Measurements from ENCODE around the gene GARS1. TPM values are rescaled to one million over a fixed set of nuclear protein-coding genes. Genes with fewer than 3 reads are reported as not detected.
A peak's percentile ranks its signal among the peaks of the same experiment; 100 is the strongest.

The GARS1 gene
- total RNA-seq, 3 donors from 2014 or later (not counting 1 experiment from before 2014, with no cell fraction given) = 80.2 to 107 (median 92.4) TPM

- peaks cover 31 to 37% of the 10 kb centered on the region in 2 donors for H3K4me1 Mint-ChIP-seq
Measured at GRCh38 chr7:30598121-30598876, 3.6 kb downstream of the GARS1 start.

GRCh38 chr7:30604901-30605300, 10.2 kb downstream of the GARS1 start:
- TF ChIP-seq CTCF (IDR thresholded peaks at IDR 0.05) = no peak
- H3K27me3 Mint-ChIP-seq (ENCODE audit: low read depth in 2 of 2) = no peaks in the 10 kb centered on the region
- 85% methylated on average over 2 of the region's 3 CpGs for WGBS (ENCODE audit: insufficient coverage)
- no peak overlapping the region for H3K27ac Mint-ChIP-seq
- H3K4me3 Mint-ChIP-seq = no peak overlapping the region
- H3K4me1 Mint-ChIP-seq = no peaks in the 10 kb centered on the region
- peaks cover 39% of the 10 kb centered on the region for H3K36me3 Mint-ChIP-seq
- H3K9me3 ChIP-seq (ENCODE audit: control insufficient read depth, insufficient read depth, low read length) = no peaks in the 10 kb centered on the region
- H3K27ac ChIP-seq (ENCODE audit: low read length) = no peak overlapping the region
- intact Hi-C loops (cut with micrococcal nuclease) = no loop called here
- no peaks in the 10 kb centered on the region for H3K9me3 Mint-ChIP-seq
- no peak overlapping the region for H3K4me3 ChIP-seq (ENCODE audit: low read length)
- H3K4me1 ChIP-seq (ENCODE audit: control insufficient read depth, insufficient read depth, low read length) = no peaks in the 10 kb centered on the region
- peaks cover 76% of the 10 kb centered on the region for H3K36me3 ChIP-seq (ENCODE audit: control insufficient read depth, insufficient read depth, low read length)
- no peaks in the 10 kb centered on the region for H3K27me3 ChIP-seq (ENCODE audit: control insufficient read depth, insufficient read depth, low read length)
- no peak for ATAC-seq
- DNase-seq = no peak

More at GRCh38 chr7:30598121-30598876, 3.6 kb downstream of the GARS1 start:
- H3K9me3 ChIP-seq (ENCODE audit: control insufficient read depth, insufficient read depth, low read length) = no peaks in the 10 kb centered on the region
- H3K27me3 ChIP-seq (ENCODE audit: control insufficient read depth, insufficient read depth, low read length) = no peaks in the 10 kb centered on the region
- peaks cover 34% of the 10 kb centered on the region for H3K36me3 ChIP-seq (ENCODE audit: control insufficient read depth, insufficient read depth, low read length)
- no peak overlapping the region for H3K4me3 ChIP-seq (ENCODE audit: low read length)
- WGBS (ENCODE audit: insufficient coverage) = 96% methylated on average over 12 of the region's 13 CpGs
- Mint-ChIP-seq H3K27ac (no peak overlapping the region), H3K36me3 (peaks cover 9% of the 10 kb centered on the region), H3K9me3 (no peaks in the 10 kb centered on the region), H3K27me3 (ENCODE audit: low read depth in 2 of 2) (no peaks in the 10 kb centered on the region), H3K4me3 (no peak overlapping the region)
- TF ChIP-seq CTCF (IDR thresholded peaks at IDR 0.05) = no peak
- ATAC-seq (no peak), DNase-seq (no peak)
- H3K27ac ChIP-seq (ENCODE audit: low read length) = no peak overlapping the region
- H3K4me1 ChIP-seq (ENCODE audit: control insufficient read depth, insufficient read depth, low read length) = peaks cover 18% of the 10 kb centered on the region
- intact Hi-C loops (cut with micrococcal nuclease) = no loop called here

GRCh38 chr7:30605832-30606231, 11.2 kb downstream of the GARS1 start:
- peaks cover 76% of the 10 kb centered on the region for H3K36me3 ChIP-seq (ENCODE audit: control insufficient read depth, insufficient read depth, low read length)
- peaks cover 39% of the 10 kb centered on the region for H3K36me3 Mint-ChIP-seq

More at GRCh38 chr7:30605832-30606231, 11.2 kb downstream of the GARS1 start:
- no peaks in the 10 kb centered on the region for H3K4me1 ChIP-seq (ENCODE audit: control insufficient read depth, insufficient read depth, low read length)
- Mint-ChIP-seq H3K4me3 (no peak overlapping the region), H3K9me3 (no peaks in the 10 kb centered on the region), H3K27ac (peak overlapping the region in 1 of 2 donors; percentile 28), H3K4me1 (no peaks in the 10 kb centered on the region), H3K27me3 (ENCODE audit: low read depth in 2 of 2) (no peaks in the 10 kb centered on the region)
- no peaks in the 10 kb centered on the region for H3K27me3 ChIP-seq (ENCODE audit: control insufficient read depth, insufficient read depth, low read length)
- no peak for TF ChIP-seq CTCF (IDR thresholded peaks at IDR 0.05)
- intact Hi-C loops (cut with micrococcal nuclease) = no loop called here
- H3K27ac ChIP-seq (ENCODE audit: low read length) = no peak overlapping the region
- DNase-seq = no peak
- H3K9me3 ChIP-seq (ENCODE audit: control insufficient read depth, insufficient read depth, low read length) = no peaks in the 10 kb centered on the region
- no peak for ATAC-seq
- WGBS (ENCODE audit: insufficient coverage) = 96% methylated on average over 2 of the region's 3 CpGs
- H3K4me3 ChIP-seq (ENCODE audit: low read length) = no peak overlapping the region
